WTC11 (cell line): ENCODE results near the gene IDUA. TPM values are rescaled to one million over a fixed set of nuclear protein-coding genes. Genes with fewer than 3 reads are reported as not detected.

ENCODE experiments used
- ATAC-seq: fragments of 200-7000 bp; cut with Tn5 transposase; 2 replicates; pipeline ENCODE4 v1.10.0; 2021; ENCODE audit warnings: mild to moderate bottlenecking, moderate library complexity
- CTCF ChIA-PET: fragments of 300-600 bp; sonication (Branson Sonifier 250); formaldehyde crosslinking; loops from one replicate; lab custom pipeline; 2021; ENCODE audit warnings: antibody characterized with exemption; lab: Charles Lee
- POLR2A ChIA-PET: fragments of 350-600 bp; sonication (Branson Sonifier 250); formaldehyde crosslinking; loops from one replicate; lab custom pipeline; 2021; ENCODE audit warnings: antibody characterized with exemption; lab: Charles Lee
- DNase-seq: peaks from one replicate; pipeline ENCODE4 v3.0.0; 2021; ENCODE audit warnings: low spot score
- H3K27ac Mint-ChIP-seq: 2 replicates; pipeline ENCODE4 v1.8.0; 2021; ENCODE audit warnings: mixed read lengths
- H3K27me3 Mint-ChIP-seq: 2 replicates; pipeline ENCODE4 v1.8.0; 2021; ENCODE audit warnings: low read depth, mild to moderate bottlenecking, moderate library complexity, mixed read lengths
- H3K36me3 Mint-ChIP-seq: 2 replicates; pipeline ENCODE4 v1.8.0; 2021; ENCODE audit warnings: mixed read lengths
- H3K4me1 Mint-ChIP-seq: 2 replicates; pipeline ENCODE4 v1.8.0; 2022; ENCODE audit warnings: mixed read lengths
- H3K4me3 Mint-ChIP-seq: 2 replicates; pipeline ENCODE4 v1.8.0; 2021; ENCODE audit warnings: mild to moderate bottlenecking, moderate library complexity, mixed read lengths
- H3K9me3 Mint-ChIP-seq: 2 replicates; pipeline ENCODE4 v1.8.0; 2021; ENCODE audit warnings: mixed read lengths
- AR ChIP-seq: fragments of 250-450 bp; sonication (Bioruptor Pico); IDR thresholded peaks from 2 replicates; pipeline ENCODE4 v1.9.0; 2021; ENCODE audit warnings: mild to moderate bottlenecking
- ETV6 ChIP-seq: sonication (generic); formaldehyde crosslinking; IDR thresholded peaks from 2 replicates; pipeline ENCODE4 v1.8.1; 2022; ENCODE audit warnings: mild to moderate bottlenecking, missing genetic modification reagents
- FOXJ3 ChIP-seq: sonication (generic); formaldehyde crosslinking; IDR thresholded peaks from 2 replicates; pipeline ENCODE4 v1.9.0; 2021; ENCODE audit warnings: missing genetic modification reagents, mild to moderate bottlenecking, borderline replicate concordance
- FOXP1 ChIP-seq: sonication (generic); formaldehyde crosslinking; IDR thresholded peaks from 2 replicates; pipeline ENCODE4 v1.8.0; 2022; ENCODE audit warnings: missing genetic modification reagents, mild to moderate bottlenecking, moderate library complexity, borderline replicate concordance
- HMGA2 ChIP-seq: fragments of 250-450 bp; sonication (Bioruptor Pico); IDR thresholded peaks from 2 replicates; pipeline ENCODE4 v1.4.0; 2021; ENCODE audit warnings: mild to moderate bottlenecking, moderate library complexity
- MAX ChIP-seq: sonication (generic); formaldehyde crosslinking; IDR thresholded peaks from 2 replicates; pipeline ENCODE4 v1.8.0; 2022; ENCODE audit warnings: mild to moderate bottlenecking, missing genetic modification reagents
- MXD4 ChIP-seq: fragments of 250-450 bp; sonication (Bioruptor Pico); IDR thresholded peaks from 2 replicates; pipeline ENCODE4 v1.8.0; 2021; ENCODE audit warnings: mild to moderate bottlenecking, moderate library complexity, borderline replicate concordance
- MYBL2 ChIP-seq: sonication (generic); formaldehyde crosslinking; IDR thresholded peaks from 2 replicates; pipeline ENCODE4 v1.8.1; 2023; ENCODE audit warnings: mild to moderate bottlenecking, moderate library complexity, missing genetic modification reagents
- NFATC4 ChIP-seq: fragments of 250-450 bp; sonication (Bioruptor Pico); IDR thresholded peaks from 2 replicates; pipeline ENCODE4 v1.9.0; 2021; ENCODE audit warnings: mild to moderate bottlenecking
- RELA ChIP-seq: sonication (generic); formaldehyde crosslinking; IDR thresholded peaks from 2 replicates; pipeline ENCODE4 v1.8.1; 2022; ENCODE audit warnings: missing genetic modification reagents, mild to moderate bottlenecking, borderline replicate concordance
- SMAD4 ChIP-seq: sonication (generic); formaldehyde crosslinking; IDR thresholded peaks from 2 replicates; pipeline ENCODE4 v1.8.0; 2022; ENCODE audit warnings: mild to moderate bottlenecking, missing genetic modification reagents
- USF1 ChIP-seq: sonication (generic); formaldehyde crosslinking; IDR thresholded peaks from 2 replicates; pipeline ENCODE4 v1.8.0; 2022; ENCODE audit warnings: mild to moderate bottlenecking, missing genetic modification reagents
- ZBTB43 ChIP-seq: sonication (generic); formaldehyde crosslinking; IDR thresholded peaks from 2 replicates; pipeline ENCODE4 v1.8.1; 2023; ENCODE audit warnings: mild to moderate bottlenecking, missing genetic modification reagents
- ZNF138 ChIP-seq: sonication (generic); formaldehyde crosslinking; conservative IDR thresholded peaks from 2 replicates; pipeline ENCODE4 v1.8.1; 2022; ENCODE audit warnings: mild to moderate bottlenecking, moderate library complexity, missing genetic modification reagents
- ZNF263 ChIP-seq: sonication (generic); formaldehyde crosslinking; IDR thresholded peaks from 2 replicates; pipeline ENCODE4 v1.8.1; 2022; ENCODE audit warnings: low read depth, mild to moderate bottlenecking, moderate library complexity, missing genetic modification reagents
- ZNF317 ChIP-seq: sonication (generic); formaldehyde crosslinking; IDR thresholded peaks from 2 replicates; pipeline ENCODE4 v1.8.1; 2023; ENCODE audit warnings: low read depth, mild to moderate bottlenecking, moderate library complexity, missing genetic modification reagents, borderline replicate concordance
- ZSCAN18 ChIP-seq: fragments of 250-450 bp; sonication (Bioruptor Pico); IDR thresholded peaks from 2 replicates; pipeline ENCODE4 v2.1.2; 2022; ENCODE audit warnings: mild to moderate bottlenecking, moderate library complexity
- total RNA-seq: library from RNA; stranded (reverse); gene quantifications from 3 replicates; pipeline ENCODE4 v1.2.3, GENCODE V29; 2021

Gene IDUA
- total RNA-seq, 1 experiment from 2014 or later, result 8.7 TPM

- no peak for DNase-seq
- H3K9me3 Mint-ChIP-seq, result no peaks in the 10 kb centered on the region
- peak; percentile 12 for ATAC-seq
- H3K27ac Mint-ChIP-seq, result no peak overlapping the region
- CTCF ChIA-PET, result interaction anchor here (1.3 to 1.4 kb wide), 2 partner anchors 27 to 50 kb away, joined by 3 to 5 read pairs; no protein-coding TSS in a partner anchor
- H3K4me1 Mint-ChIP-seq, result 0 out of 2 replicates have a peak, but pooled peaks cover 3% of the 10 kb centered on the region
- H3K36me3 Mint-ChIP-seq, result no peaks in the 10 kb centered on the region
- H3K27me3 Mint-ChIP-seq, result no peaks in the 10 kb centered on the region
- POLR2A ChIA-PET, result no interaction called here
- no peak overlapping the region for H3K4me3 Mint-ChIP-seq
- TF ChIP-seq NFATC4 (CRISPR knock-in tag), result no peak
- no peak for TF ChIP-seq FOXJ3 (CRISPR knock-in tag)
- TF ChIP-seq MXD4, result no peak
- no peak for TF ChIP-seq MAX (CRISPR knock-in tag)
- TF ChIP-seq ZNF317 (CRISPR knock-in tag), result no peak
- no peak for TF ChIP-seq HMGA2 (CRISPR knock-in tag)
These were observed 50.3 kb downstream of the IDUA start for GRCh38 chr4:1036976-1037810.

GRCh38 chr4:1038948-1039492 is 52.2 kb downstream of the IDUA start:
- H3K4me3 Mint-ChIP-seq, result no peak overlapping the region
- POLR2A ChIA-PET, result no interaction called here
- CTCF ChIA-PET, result interaction anchor here (1.3 kb wide), 1 partner anchor 17 kb away, joined by 3 read pairs; no protein-coding TSS in a partner anchor
- no peak for DNase-seq
- no peak overlapping the region for H3K27ac Mint-ChIP-seq
- 0 out of 2 replicates have a peak, but pooled peaks cover 3% of the 10 kb centered on the region for H3K4me1 Mint-ChIP-seq
- no peaks in the 10 kb centered on the region for H3K27me3 Mint-ChIP-seq
- no peaks in the 10 kb centered on the region for H3K36me3 Mint-ChIP-seq
- H3K9me3 Mint-ChIP-seq, result no peaks in the 10 kb centered on the region
- no peak for TF ChIP-seq ETV6 (CRISPR knock-in tag)
- TF ChIP-seq AR (CRISPR knock-in tag), result no peak
- TF ChIP-seq USF1 (CRISPR knock-in tag), result no peak
- TF ChIP-seq ZBTB43 (CRISPR knock-in tag), result no peak
- no peak for TF ChIP-seq RELA (CRISPR knock-in tag)
- TF ChIP-seq ZNF263 (CRISPR knock-in tag), result no peak
- no peak for TF ChIP-seq SMAD4 (CRISPR knock-in tag)
- no peak for TF ChIP-seq ZNF138 (CRISPR knock-in tag)
- TF ChIP-seq ZSCAN18 (CRISPR knock-in tag), result no peak
- TF ChIP-seq ZNF317 (CRISPR knock-in tag), result no peak
- TF ChIP-seq NFATC4 (CRISPR knock-in tag), result no peak
- no peak for TF ChIP-seq MYBL2 (CRISPR knock-in tag)
- no peak for TF ChIP-seq FOXJ3 (CRISPR knock-in tag)
- no peak for TF ChIP-seq FOXP1 (CRISPR knock-in tag)
- no peak for ATAC-seq
